LNCAP (cell line): ENCODE measurements around the gene TMEM145.

Experiments
- TF ChIP-seq, protein P1 (sequence below): fragments of 450-650 bp; IDR thresholded peaks from 2 replicates; pipeline ENCODE4 v1.5.1; 2017; ENCODE audit warnings: mild to moderate bottlenecking

TMEM145 gene

DNA sequence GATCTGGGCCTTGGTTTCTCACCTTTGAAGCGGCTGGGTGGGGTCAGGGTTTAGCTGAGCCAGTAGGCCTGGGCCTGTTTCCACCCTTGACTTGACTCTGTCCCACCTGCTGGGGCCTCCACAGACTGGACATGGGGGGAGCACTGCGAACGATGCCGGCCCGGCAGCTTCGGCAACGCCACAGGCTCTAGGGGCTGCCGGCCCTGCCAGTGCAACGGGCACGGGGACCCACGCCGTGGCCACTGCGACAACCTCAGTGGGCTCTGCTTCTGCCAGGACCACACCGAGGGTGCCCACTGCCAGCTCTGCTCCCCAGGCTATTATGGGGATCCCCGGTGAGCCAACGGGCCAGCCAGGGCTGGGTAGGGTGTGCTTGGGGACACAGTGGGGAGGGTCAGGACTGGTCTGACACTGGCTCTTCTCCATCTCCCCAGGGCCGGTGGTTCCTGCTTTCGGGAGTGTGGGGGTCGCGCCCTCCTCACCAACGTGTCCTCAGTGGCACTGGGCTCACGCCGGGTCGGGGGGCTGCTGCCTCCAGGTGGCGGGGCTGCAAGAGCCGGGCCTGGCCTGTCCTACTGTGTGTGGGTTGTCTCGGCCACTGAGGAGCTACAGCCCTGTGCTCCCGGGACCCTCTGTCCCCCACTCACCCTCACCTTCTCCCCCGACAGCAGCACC, 40.4 kb downstream of the TMEM145 start:
- TF ChIP-seq, protein P1, sequence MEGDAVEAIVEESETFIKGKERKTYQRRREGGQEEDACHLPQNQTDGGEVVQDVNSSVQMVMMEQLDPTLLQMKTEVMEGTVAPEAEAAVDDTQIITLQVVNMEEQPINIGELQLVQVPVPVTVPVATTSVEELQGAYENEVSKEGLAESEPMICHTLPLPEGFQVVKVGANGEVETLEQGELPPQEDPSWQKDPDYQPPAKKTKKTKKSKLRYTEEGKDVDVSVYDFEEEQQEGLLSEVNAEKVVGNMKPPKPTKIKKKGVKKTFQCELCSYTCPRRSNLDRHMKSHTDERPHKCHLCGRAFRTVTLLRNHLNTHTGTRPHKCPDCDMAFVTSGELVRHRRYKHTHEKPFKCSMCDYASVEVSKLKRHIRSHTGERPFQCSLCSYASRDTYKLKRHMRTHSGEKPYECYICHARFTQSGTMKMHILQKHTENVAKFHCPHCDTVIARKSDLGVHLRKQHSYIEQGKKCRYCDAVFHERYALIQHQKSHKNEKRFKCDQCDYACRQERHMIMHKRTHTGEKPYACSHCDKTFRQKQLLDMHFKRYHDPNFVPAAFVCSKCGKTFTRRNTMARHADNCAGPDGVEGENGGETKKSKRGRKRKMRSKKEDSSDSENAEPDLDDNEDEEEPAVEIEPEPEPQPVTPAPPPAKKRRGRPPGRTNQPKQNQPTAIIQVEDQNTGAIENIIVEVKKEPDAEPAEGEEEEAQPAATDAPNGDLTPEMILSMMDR: no peak

DNA sequence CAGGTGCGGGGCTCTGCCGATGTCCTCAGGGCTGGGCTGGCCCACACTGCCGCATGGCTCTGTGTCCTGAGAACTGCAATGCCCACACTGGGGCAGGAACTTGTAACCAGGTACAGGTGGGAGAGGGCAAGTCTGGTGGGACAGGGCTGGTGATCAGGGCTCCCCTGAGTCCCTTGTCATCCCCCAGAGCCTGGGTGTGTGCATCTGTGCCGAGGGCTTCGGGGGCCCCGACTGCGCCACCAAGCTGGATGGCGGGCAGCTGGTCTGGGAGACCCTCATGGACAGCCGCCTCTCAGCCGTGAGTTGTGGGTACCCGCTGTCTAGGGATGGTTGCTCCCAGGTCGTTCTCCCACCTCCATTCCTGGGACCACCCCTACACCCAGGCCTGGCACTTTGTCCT, 42.8 kb downstream of the TMEM145 start:
- TF ChIP-seq, protein P1: no peak

DNA sequence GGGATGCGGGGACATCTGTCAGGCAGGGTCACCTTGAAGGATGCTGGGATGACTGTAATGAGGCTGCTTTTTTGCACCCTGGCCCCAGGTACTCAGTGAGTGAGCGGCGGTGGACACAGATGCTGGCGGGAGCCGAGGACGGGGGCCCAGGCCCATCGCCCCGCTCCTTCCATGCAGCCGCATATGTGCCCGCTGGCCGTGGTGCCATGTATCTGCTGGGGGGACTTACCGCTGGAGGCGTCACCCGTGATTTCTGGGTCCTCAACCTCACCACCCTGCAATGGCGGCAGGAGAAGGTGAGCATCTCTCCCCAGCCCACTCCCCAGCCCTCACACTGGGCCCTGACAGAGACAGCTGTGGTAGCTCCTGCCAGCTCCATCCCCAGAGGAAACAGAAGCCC, 43.6 kb downstream of the TMEM145 start:
- TF ChIP-seq, protein P1: no peak

DNA sequence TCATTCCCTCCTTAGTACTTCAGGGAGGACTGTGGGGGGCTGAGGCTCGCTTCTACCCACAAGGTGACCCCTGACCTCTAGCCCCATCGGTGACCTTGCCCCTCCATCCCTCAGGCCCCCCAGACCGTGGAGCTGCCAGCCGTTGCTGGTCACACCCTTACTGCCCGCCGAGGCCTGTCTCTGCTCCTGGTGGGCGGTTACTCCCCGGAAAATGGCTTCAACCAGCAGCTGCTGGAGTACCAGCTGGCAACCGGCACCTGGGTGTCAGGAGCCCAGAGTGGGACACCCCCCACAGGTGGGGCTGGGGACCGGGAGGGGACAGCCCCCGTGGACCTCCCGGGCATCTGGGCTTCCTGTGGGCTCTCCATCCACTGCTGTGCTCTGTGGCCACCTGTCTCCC, 44.2 kb downstream of the TMEM145 start:
- TF ChIP-seq, protein P1: no peak

DNA sequence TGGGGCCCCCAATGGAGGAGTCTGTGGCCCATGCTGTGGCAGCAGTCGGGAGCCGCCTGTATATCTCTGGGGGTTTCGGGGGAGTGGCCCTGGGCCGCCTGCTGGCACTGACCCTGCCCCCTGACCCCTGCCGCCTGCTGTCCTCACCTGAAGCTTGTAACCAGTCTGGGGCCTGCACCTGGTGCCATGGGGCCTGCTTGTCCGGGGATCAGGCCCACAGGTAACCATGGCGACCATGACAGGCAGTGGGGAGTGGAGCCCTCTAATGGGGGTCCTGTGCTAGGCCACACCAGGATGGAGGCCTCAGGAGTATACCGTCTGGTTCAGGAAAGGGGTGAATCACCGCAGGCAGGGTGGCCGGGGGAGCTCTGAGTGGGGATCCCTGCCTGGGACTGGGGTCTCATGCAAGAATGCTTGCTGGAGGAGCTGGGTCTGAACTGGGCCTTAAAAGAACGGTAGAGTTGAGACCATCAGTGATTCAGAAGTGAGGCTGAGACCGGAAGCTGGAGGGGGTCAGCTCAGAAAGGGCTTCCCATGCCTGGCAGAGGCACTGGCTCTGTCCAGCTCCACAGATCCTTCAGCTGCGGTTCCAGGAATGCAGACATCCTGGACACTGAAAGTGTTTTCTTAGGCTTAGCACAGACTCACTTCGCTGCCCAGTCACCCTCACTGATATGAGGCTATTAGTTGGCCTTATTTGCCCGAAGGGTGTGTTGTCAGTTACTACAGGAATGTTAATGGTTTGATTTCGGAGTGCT, 47.9 kb downstream of the TMEM145 start:
- TF ChIP-seq, protein P1: no peak

DNA sequence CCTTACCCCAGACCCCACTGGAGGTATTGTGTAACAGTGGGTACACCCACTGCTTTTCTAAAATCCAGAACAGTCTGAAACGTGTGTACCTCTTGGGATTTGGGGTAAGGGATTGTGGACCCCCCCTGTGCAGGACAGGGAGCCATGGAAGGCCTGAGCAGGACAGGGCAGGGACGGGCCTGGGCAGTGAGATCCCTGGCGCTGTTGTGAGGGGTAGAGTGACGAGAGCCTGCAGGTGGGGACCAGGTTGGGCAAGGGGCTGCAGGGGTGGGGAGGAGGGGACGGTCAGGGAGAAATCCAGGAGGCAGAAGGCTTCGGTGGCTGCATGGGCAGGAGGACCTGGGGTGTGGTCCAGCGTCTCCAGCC, 48.4 kb downstream of the TMEM145 start:
- TF ChIP-seq, protein P1: no peak

DNA sequence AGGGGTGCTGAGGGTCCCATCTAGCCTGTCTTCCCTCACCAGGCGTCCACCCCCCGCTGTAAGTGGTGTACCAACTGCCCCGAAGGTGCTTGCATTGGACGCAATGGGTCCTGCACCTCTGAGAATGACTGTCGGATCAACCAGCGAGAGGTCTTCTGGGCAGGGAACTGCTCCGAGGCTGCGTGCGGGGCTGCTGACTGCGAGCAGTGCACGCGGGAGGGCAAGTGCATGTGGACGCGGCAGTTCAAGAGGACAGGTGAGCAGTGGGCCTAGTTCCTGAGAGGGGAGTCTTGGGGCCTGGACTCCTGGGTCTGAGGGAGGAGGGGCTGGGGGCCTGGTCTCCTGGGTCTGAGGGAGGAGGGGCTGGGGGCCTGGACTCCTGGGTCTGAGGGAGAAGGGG, 49.2 kb downstream of the TMEM145 start:
- TF ChIP-seq, protein P1: no peak
